VCaP (cell line): ENCODE results near the gene HOXD3.

Experiments used
- H3K27ac ChIP-seq: fragments of 450-650 bp; 2 replicates; pipeline ENCODE4 v1.5.1; 2017
- CTCF ChIP-seq: fragments of 450-650 bp; conservative IDR thresholded peaks from 2 replicates; pipeline ENCODE4 v1.5.1; 2017; ENCODE audit warnings: mild to moderate bottlenecking, moderate library complexity

Gene HOXD3

GRCh38 chr2:176156807-176157498 lies at the start of gene HOXD3:
HOXD3 (plus strand) TSS chr2:176157307; CDS start chr2:176169115, 11,808 bp downstream.
- no peak for TF ChIP-seq CTCF
- no peak within 1 kb of the TSS for H3K27ac ChIP-seq

- H3K27ac ChIP-seq: no peak overlapping the region
- TF ChIP-seq CTCF: no peak
Measured at GRCh38 chr2:176107731-176108181, 49.4 kb upstream of the HOXD3 start.

DNA sequence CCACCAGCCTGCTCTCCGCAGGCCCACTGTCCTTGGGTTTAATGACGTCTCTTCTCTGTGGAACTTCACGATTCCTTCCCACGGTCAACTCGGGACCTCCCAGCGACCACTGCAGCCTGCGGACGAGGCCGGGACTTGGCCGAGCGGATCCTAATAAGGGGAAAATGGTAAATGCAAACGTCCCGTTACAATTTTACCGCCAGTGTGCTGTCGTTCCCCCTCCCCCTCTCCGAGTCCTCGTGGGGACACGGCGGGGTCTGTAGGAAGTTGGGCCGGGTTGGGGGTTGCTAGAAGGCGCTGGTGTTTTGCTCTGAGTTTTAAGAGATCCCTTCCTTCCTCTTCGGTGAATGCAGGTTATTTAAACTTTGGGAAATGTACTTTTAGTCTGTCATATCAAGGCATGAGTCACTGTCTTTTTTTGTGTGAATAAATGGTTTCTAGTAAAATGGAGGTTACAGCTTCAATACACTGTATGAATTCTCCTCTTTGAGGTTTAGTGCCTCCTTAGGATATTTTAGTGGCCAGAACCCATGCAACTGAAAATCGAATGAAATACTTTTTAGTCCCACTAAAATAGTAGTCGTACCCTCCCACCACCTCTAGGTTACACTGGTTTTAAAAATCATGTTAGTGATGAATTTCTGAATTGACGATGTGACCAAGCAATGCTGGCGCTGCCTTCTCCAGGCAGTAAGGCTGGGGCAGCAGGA lies 47.8 kb upstream of the HOXD3 start:
- H3K27ac ChIP-seq: no peak overlapping the region
- TF ChIP-seq CTCF: no peak

GRCh38 chr2:176109946-176110345 lies 47.2 kb upstream of the HOXD3 start:
- no peak for TF ChIP-seq CTCF
- no peak overlapping the region for H3K27ac ChIP-seq

DNA sequence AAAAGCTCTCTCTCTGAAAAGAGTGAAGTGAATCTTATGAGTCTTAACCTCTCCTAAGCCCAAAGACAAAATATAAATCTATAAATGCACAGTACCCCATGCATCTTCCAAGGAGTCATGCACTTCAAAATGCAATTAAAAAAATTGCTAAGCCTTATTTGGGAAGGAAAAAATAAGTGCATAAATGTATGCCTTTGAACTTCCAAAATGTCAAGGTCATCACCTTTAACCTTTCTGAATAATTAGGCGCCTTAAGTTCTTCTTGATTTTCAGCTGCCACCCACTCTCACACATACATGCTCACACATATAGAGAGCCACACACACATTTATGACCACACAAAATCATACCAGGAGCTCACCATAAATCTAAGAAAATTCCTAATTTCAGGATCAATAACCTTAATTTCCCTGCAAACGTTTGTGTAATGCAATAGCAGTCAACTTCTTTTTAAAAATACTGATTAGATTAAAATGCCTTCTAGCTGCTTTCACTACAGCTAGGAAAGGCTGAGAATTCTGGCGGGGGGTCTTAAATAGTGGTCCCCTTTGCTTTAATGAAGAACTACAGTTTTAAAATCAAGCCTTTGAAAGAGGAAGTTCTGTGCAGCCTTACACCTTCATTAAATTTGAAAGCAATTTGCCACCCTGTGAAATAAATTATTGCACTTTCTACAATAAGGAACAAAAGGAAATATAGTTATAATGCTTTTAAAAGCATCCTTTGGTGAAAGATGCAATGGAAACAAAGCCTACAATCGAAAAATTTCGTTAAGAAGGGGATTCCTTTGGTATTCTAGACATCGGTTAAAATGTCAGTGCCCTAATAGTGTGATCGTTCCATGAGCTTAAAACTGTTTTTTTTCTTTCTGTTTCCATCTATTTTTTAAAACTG lies 46.4 kb upstream of the HOXD3 start:
- TF ChIP-seq CTCF: no peak
- no peak overlapping the region for H3K27ac ChIP-seq

GRCh38 chr2:176111309-176111663 lies 45.8 kb upstream of the HOXD3 start:
- H3K27ac ChIP-seq: no peak overlapping the region
- peak; percentile 94 for TF ChIP-seq CTCF

DNA sequence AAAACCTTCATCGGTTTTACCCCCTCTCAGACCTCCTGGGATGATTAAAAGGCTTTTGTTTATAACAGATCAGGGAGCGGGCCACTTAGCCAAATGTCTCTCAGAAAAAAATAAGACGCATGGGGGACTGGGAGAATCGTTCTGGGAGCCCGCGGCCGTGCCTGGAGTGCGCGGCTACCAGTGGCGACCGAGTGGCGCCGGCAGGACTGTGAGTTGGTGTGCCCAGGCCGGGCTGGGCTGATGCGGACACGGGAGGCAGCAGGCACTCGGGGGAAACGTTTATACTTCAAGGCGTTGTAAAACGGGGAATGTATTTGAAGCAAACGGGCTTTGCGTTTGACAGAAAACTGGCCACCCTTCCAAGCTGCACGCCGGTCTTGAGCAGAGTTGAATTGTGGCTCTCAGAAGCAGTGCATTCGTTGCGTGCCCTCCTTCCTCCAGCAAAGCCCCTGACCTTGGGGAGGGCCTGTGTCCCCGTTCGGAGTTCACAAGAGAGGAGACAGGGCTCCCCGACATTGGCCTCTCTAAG lies 45.2 kb upstream of the HOXD3 start:
- no peak overlapping the region for H3K27ac ChIP-seq
- TF ChIP-seq CTCF: no peak
